Effector memory CD8-positive, alpha-beta T cell (primary cell): ENCODE data around the gene INPP4B.
A peak's percentile ranks its signal among the peaks of the same experiment; 100 is the strongest.
"Not testable (repeated sequence)": the region's sequence is repeated elsewhere in the genome, so short reads cannot be mapped to it uniquely, and the experiment has no call there.

Experiments used
- ATAC-seq: fragments of 150-1000 bp; cut with Tn5 transposase; replicated peaks from 2 replicates; pipeline ENCODE4 v1.10.0; 2021; ENCODE audit warnings: mild to moderate bottlenecking, moderate library complexity
- DNase-seq, 3 experiments: peaks; one replicate each; pipeline ENCODE4 v3.0.0; 2021
- H3K27ac Mint-ChIP-seq, 2 donors: one replicate each; pipeline ENCODE4 v1.8.0; 2022; ENCODE audit warnings: mild to moderate bottlenecking in 2 of 2, mixed read lengths in 2 of 2, moderate library complexity in 2 of 2
- H3K27me3 Mint-ChIP-seq, 2 donors: one replicate each; pipeline ENCODE4 v1.8.0; 2022; ENCODE audit warnings: mixed read lengths in 2 of 2
- H3K36me3 Mint-ChIP-seq: one replicate; pipeline ENCODE4 v1.8.0; 2022; ENCODE audit warnings: mild to moderate bottlenecking, moderate library complexity, mixed read lengths; ENCODE audit not compliant: insufficient read depth
- H3K4me1 Mint-ChIP-seq, 2 donors: one replicate each; pipeline ENCODE4 v1.8.0; 2022; ENCODE audit warnings: low read depth in 2 of 2, mixed read lengths in 2 of 2
- H3K4me3 Mint-ChIP-seq, 2 donors: one replicate each; pipeline ENCODE4 v1.8.0; 2022; ENCODE audit warnings: mild to moderate bottlenecking in 2 of 2, mixed read lengths in 2 of 2, moderate library complexity in 2 of 2
- H3K9me3 Mint-ChIP-seq, 2 donors: one replicate each; pipeline ENCODE4 v1.8.0; 2022; ENCODE audit warnings: mixed read lengths in 2 of 2

The INPP4B gene

DNA sequence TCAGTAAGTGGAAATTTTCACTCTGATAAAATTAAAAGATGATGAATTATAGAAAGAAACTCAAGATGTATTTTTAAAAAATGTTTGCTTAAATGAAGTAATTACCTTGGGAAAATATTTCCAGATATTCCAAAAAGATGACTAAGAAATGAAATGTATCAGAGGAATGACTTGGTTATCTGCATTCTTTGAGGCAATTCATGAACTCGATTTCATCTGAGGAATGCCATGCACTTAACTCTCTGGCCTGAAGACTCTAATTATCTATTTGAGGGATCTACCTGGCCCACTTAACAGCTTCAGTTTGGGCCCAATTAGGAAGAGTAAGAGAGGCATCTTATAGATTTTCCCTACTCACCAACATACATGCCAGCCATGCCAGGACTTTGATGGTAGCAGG is 182.3 kb downstream of the INPP4B start:
- Mint-ChIP-seq H3K4me1 (no peaks in the 10 kb centered on the region), H3K27ac (no peak overlapping the region), H3K27me3 (no peaks in the 10 kb centered on the region), H3K36me3 (no peaks in the 10 kb centered on the region), H3K9me3 (peaks cover 4 to 13% of the 10 kb centered on the region in 2 donors), H3K4me3 (no peak overlapping the region)
- ATAC-seq (no peak), DNase-seq (no peak)

DNA sequence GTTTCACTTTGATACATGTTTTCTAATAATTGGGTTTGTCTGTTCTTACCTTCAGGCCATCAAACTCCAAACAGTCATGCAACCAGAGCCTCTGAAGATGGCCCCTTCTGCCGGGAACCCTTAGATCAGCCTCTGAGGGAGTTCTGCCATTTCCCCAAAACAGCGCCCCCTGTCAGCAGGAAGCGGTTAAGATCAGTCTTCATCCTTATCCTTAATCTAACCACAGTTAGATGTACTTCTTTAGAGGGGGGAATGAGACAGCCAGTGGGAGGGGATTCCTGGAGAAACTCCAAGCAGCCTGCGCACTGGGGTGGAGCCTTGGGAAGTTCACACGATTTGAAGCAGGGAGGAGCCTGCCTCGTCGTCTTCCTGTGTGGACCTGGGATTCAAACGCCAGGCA is 185.4 kb downstream of the INPP4B start:
- peaks cover 5 to 11% of the 10 kb centered on the region in 2 donors for H3K9me3 Mint-ChIP-seq
- DNase-seq, result no peak
- no peaks in the 10 kb centered on the region for H3K27me3 Mint-ChIP-seq
- no peak overlapping the region for H3K4me3 Mint-ChIP-seq
- no peaks in the 10 kb centered on the region for H3K36me3 Mint-ChIP-seq
- H3K4me1 Mint-ChIP-seq, result no peaks in the 10 kb centered on the region
- no peak for ATAC-seq
- H3K27ac Mint-ChIP-seq, result no peak overlapping the region

DNA sequence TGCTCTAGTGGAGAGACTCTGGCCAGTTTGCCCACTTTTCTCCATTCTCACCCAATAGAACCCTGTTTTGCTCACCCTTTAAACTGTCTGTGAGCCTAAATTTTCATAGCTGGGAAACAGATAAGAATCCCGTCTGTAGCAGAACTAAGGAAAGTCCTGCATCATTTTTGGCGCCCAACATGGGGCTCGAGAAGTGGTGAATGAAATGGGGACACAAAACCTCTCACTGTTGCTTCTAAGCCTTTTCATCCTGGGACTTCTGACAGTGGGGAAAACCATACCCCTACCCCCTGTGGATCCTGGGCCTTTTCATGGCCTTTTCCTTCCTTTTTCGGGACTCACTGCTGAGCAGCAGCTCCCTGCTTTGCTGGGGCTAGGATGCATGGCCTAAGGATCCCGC is 189.9 kb downstream of the INPP4B start:
- Mint-ChIP-seq H3K27ac (no peak overlapping the region), H3K27me3 (no peaks in the 10 kb centered on the region), H3K9me3 (peaks cover 3 to 15% of the 10 kb centered on the region in 2 donors), H3K4me1 (no peaks in the 10 kb centered on the region), H3K36me3 (no peaks in the 10 kb centered on the region), H3K4me3 (no peak overlapping the region)
- ATAC-seq (no peak), DNase-seq (no peak)

DNA sequence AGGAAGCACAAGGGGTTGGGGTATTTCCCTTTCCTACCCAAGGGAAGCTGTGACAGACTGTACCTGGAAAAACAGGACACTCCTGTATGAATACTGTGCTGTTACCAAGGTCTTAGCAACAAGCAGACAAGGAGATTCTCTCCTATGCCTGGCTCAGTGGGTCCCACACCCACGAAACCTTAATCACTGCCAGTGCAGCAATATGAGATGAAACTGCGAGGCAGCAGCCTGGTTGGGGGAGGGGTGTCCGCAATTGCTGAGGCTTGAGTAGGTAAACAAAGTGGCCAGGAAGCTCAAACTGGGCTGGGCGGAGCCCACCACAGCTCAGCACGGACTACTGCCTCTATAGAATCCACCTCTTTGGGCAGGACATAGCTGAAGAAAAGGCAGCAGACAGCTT is 197.7 kb downstream of the INPP4B start:
- H3K4me3 Mint-ChIP-seq, result no peak overlapping the region
- H3K4me1 Mint-ChIP-seq, result peaks cover 5 to 6% of the 10 kb centered on the region in 2 donors
- ATAC-seq (no peak), DNase-seq (no peak)
- no peak overlapping the region for H3K27ac Mint-ChIP-seq
- H3K27me3 Mint-ChIP-seq, result no peaks in the 10 kb centered on the region
- H3K36me3 Mint-ChIP-seq, result no peaks in the 10 kb centered on the region
- H3K9me3 Mint-ChIP-seq, result peaks cover 18 to 24% of the 10 kb centered on the region in 2 donors

DNA sequence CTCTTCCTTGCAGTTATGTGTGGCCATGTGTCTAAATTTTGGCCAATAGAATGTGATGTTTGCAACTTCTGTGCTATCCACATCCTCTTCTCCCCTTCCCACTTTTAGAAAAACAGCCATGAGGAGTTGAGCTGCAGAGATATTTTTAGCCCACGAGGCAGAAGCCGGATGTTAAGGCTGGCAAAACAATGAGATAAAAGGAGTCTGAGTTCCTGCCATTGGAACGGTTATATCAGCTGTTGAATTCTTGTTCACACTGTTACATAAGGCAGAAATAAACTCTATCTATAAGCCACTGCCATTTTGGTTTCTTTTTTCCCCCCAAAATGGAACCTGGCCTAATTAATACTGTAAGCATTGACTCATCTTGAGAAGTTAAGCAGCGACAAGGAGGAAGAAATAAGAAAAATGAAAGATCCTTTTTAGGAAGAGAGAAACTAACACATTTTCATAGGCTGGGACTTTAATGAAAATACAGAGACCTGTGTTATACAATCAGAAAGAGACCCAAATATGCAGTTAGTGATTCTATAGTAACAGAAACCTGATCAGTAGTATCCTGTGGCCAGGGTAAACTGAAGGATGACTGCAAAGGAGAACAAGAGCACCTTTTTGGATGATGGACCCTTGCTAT is 200.5 kb downstream of the INPP4B start:
- Mint-ChIP-seq H3K9me3 (peaks cover 6 to 15% of the 10 kb centered on the region in 2 donors), H3K27ac (peak overlapping the region in 1 of 2 donors; percentile 59), H3K27me3 (no peaks in the 10 kb centered on the region), H3K4me3 (peak overlapping the region in 1 of 2 donors; percentile 9), H3K36me3 (no peaks in the 10 kb centered on the region), H3K4me1 (peaks cover 5 to 6% of the 10 kb centered on the region in 2 donors)
- DNase-seq (no peak), ATAC-seq (peak; percentile 17)

DNA sequence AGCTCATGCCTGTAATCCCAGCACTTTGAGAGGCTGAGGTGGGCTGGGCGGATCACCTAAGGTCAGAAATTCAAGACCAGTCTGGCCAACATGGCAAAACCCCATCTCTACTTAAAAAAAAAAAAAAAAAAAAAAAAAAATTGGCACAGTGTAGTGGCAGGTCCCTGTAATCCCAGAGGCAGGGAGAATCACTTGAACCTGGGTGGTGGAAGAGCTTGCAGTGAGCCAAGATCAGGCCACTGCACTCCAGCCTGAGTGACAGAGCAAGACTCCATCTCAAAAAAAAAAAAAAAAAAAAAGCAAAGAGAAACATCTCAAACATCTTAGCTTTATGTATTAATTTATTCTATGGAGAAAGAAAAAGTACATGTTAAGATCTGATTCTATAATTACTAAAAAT is 201.5 kb downstream of the INPP4B start:
- H3K27me3 Mint-ChIP-seq, ATAC-seq, H3K9me3 Mint-ChIP-seq, H3K36me3 Mint-ChIP-seq, DNase-seq, H3K4me1 Mint-ChIP-seq, H3K27ac Mint-ChIP-seq, H3K4me3 Mint-ChIP-seq: not testable (repeated sequence)

DNA sequence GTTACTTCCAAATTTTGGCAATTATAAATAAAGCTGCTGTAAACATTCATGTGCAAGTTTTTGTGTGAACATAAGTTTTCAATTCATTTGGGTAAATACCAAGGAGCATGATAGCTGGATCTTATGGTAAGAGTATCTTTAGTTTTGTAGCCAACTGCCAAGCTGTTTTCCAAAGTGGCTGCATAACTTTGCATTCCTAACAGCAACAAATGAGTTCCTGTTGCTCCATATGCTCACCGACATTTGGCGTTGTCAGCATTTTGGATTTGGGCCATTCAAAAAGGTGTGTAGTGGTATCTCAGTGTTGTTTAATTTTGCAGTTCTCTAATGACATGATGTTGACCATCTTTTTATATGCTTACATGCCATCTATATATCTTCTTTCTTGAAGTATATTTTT is 208.5 kb downstream of the INPP4B start:
- Mint-ChIP-seq H3K4me3 (no peak overlapping the region), H3K4me1 (no peaks in the 10 kb centered on the region), H3K36me3 (no peaks in the 10 kb centered on the region), H3K27ac (no peak overlapping the region), H3K9me3 (no peaks in the 10 kb centered on the region), H3K27me3 (no peaks in the 10 kb centered on the region)
- no peak for ATAC-seq
- no peak for DNase-seq

DNA sequence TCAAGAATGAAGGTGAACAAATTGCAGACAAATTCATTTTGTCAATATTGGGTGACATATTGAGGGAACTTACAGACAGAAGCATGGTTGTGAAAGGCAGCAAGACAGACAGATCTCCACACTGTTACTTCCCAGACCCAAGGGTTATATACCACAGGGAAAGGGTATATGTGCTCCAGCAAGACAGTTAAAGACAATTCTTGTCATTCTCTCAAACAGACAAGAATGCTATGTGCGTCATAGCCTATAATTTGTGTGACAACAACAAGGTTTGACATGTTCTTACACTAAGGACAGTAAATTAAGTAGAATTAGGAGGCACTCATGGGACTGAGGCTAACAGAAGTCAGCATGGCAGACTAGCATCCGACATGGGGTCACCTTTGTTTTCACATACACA is 214.3 kb downstream of the INPP4B start:
- Mint-ChIP-seq H3K9me3 (no peaks in the 10 kb centered on the region), H3K27me3 (peaks cover 0 to 9% of the 10 kb centered on the region in 2 donors), H3K4me3 (no peak overlapping the region), H3K36me3 (no peaks in the 10 kb centered on the region), H3K27ac (no peak overlapping the region), H3K4me1 (no peaks in the 10 kb centered on the region)
- DNase-seq (no peak), ATAC-seq (no peak)

DNA sequence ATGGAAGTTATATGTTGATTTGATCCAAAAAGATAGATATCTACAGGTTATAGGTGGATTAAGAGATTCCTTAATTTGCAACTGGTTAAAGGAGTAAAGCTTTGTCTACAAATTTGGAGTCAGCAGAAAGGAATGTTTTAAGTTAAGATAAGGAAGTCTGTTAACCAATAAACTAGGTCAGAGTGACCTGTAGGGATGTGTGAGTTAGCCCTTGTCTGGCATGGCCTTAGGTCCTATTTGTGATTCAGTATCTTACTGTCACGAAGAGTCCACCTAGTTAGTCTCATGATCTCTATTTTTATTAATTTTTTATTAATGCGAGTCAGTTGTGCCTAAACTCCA is 230.8 kb downstream of the INPP4B start:
- no peaks in the 10 kb centered on the region for H3K9me3 Mint-ChIP-seq
- ATAC-seq, result no peak
- no peak for DNase-seq
- no peak overlapping the region for H3K27ac Mint-ChIP-seq
- no peaks in the 10 kb centered on the region for H3K36me3 Mint-ChIP-seq
- H3K4me1 Mint-ChIP-seq, result no peaks in the 10 kb centered on the region
- H3K4me3 Mint-ChIP-seq, result no peak overlapping the region
- H3K27me3 Mint-ChIP-seq, result no peaks in the 10 kb centered on the region

DNA sequence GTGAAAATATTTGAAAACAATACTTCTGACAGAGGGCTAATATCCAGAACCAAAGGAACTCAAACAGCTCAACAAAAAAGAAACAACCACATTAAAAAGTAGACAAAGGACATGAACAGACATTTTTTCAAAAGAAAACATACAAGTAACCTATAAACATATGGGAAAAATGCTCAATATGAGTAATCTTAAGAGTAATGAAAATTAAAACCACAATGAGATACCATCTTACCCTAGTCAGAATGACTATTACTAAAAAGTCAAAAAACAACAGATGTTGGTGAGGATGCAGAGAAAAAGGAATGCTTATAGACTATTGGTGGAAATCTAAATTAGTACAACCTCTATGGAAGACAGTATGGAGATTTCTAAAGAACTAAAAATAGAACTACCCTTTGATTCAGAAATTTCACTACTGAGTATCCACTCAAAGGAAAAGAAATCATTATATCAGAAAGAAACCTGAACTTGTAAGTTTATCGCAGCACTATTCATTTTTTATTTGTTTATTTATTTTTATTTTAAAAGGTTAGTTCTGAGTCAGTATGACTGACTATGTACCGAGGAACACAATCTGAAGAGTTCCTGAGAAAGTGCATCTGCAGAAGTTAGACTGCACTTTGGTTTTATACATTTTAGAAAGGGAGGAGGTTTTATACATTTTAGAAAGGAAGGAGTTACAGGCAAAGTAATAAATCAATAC is 231.3 kb downstream of the INPP4B start:
- Mint-ChIP-seq H3K4me1 (no peaks in the 10 kb centered on the region), H3K27ac (no peak overlapping the region), H3K4me3 (no peak overlapping the region), H3K27me3 (no peaks in the 10 kb centered on the region), H3K36me3 (no peaks in the 10 kb centered on the region), H3K9me3 (no peaks in the 10 kb centered on the region)
- no peak for ATAC-seq
- no peak for DNase-seq

DNA sequence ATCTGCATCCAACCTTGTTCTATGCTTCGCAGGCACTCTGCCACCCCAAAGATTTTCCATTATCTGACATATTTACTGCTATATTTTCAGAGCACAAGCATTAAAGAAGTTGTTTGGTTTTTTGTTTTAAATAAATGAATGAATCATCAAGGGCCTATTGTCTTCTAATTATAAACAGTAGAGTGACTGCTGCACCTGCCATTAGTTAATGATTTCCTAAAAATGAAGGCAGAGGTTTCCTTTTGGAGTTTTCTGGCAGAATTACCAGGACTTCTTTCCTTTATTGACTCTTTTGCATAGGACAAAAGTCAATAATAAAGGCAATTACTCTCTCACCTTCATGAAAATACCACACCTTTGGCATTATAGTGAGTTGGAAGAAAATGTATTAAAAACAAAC is 238.1 kb downstream of the INPP4B start:
- Mint-ChIP-seq H3K36me3 (no peaks in the 10 kb centered on the region), H3K27me3 (no peaks in the 10 kb centered on the region), H3K9me3 (peaks cover 0 to 2% of the 10 kb centered on the region in 2 donors), H3K4me1 (no peaks in the 10 kb centered on the region), H3K4me3 (no peak overlapping the region), H3K27ac (no peak overlapping the region)
- DNase-seq (no peak), ATAC-seq (no peak)

DNA sequence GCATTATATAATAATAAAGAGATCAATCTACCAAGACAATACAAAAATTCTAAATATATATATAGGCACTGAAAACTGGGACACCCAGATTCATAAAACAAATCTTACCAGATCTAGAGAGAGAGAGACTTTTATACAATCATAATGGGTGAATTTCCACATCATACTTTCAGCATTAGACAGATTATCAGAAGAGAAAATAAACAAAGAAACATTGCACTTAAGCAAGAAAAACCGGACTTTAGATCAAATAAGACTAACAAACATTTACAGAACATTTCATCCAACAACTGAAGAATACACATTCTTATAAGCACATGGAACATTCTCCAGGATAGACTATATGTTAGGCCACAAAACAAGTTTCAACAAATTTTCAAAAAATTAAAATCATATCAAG is 245.1 kb downstream of the INPP4B start:
- H3K27ac Mint-ChIP-seq, result no peak overlapping the region
- ATAC-seq, result no peak
- H3K36me3 Mint-ChIP-seq, result no peaks in the 10 kb centered on the region

DNA sequence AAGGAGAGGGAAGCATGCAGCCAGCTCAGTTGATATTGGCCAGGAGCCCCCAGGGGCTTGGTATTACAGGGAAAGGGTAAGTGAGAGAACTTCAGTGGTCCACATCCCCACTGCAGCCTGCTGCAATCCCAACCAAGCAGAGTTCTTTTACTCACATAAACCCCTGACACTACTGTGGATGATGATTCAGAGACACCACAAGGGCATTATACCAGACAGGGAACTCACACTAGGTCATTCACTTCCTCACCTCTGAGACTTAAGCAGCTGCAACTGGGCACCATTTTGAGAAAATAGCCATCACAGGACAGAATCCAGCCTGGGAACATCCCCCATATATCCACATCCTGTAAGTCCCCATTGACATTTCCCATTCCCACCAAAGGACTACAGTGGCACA is 248.0 kb downstream of the INPP4B start:
- no peak for DNase-seq
- H3K4me1 Mint-ChIP-seq, result peaks cover 0 to 3% of the 10 kb centered on the region in 2 donors
- H3K27me3 Mint-ChIP-seq, result no peaks in the 10 kb centered on the region
- peaks cover 0 to 7% of the 10 kb centered on the region in 2 donors for H3K9me3 Mint-ChIP-seq
- no peak overlapping the region for H3K4me3 Mint-ChIP-seq
- no peaks in the 10 kb centered on the region for H3K36me3 Mint-ChIP-seq
- ATAC-seq, result no peak
- no peak overlapping the region for H3K27ac Mint-ChIP-seq

More for the DNA sequence above, 245.1 kb downstream of the INPP4B start:
- Mint-ChIP-seq H3K4me3 (no peak overlapping the region), H3K9me3 (peaks cover 2 to 7% of the 10 kb centered on the region in 2 donors), H3K4me1 (peaks cover 0 to 3% of the 10 kb centered on the region in 2 donors), H3K27me3 (no peaks in the 10 kb centered on the region)
- no peak for DNase-seq

DNA sequence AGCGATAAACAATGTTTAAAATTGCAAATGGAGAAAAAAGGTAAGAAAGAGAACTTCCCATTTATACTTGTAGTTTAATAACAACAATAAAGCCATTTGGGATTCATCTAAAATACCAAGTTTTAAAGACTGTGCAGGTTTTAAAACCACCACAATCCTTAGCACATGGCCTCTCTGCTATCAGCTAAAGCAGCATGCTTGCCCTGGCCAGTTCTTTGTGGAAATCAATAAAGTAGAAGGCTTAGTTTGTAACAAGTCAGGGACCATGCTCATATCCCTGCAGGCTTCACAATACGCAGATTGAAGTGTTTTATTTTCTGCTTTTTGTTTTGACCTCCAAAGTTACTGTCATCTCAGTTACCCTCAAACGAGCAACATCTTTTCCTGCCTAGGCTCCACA is 249.5 kb downstream of the INPP4B start:
- Mint-ChIP-seq H3K4me3 (no peak overlapping the region), H3K9me3 (peaks cover 0 to 7% of the 10 kb centered on the region in 2 donors), H3K4me1 (peaks cover 0 to 3% of the 10 kb centered on the region in 2 donors), H3K27me3 (no peaks in the 10 kb centered on the region), H3K36me3 (no peaks in the 10 kb centered on the region), H3K27ac (no peak overlapping the region)
- DNase-seq, result no peak
- no peak for ATAC-seq
